HepG2 (cell line): ENCODE measurements around the gene LINGO3. TPM values are rescaled to one million over a fixed set of nuclear protein-coding genes. Genes with fewer than 3 reads are reported as not detected.

Source experiments
- AKAP8 ChIP-seq: sonication (generic); formaldehyde crosslinking; IDR thresholded peaks from 2 replicates; pipeline ENCODE4 v1.5.1; 2020; ENCODE audit warnings: mild to moderate bottlenecking, missing genetic modification reagents
- FOXK2 ChIP-seq: fragments of 450-650 bp; IDR thresholded peaks from 2 replicates; pipeline ENCODE4 v1.6.1; 2016
- KLF15 ChIP-seq: sonication (generic); formaldehyde crosslinking; IDR thresholded peaks from 2 replicates; pipeline ENCODE4 v1.8.1; 2023; ENCODE audit warnings: borderline replicate concordance, mild to moderate bottlenecking, inconsistent platforms, missing genetic modification reagents, mixed read lengths
- MAFF ChIP-seq: IDR thresholded peaks from 2 replicates; pipeline ENCODE4 v1.6.1; 2011; ENCODE audit warnings: low read depth, low read length, improper control_type of control experiment
- MAZ ChIP-seq, 2 experiments: sonication (generic) in 1 of 2; formaldehyde crosslinking in 1 of 2; IDR thresholded peaks; 2 replicates each; pipeline versions ENCODE4 v1.5.0 to v1.6.1; 2012 to 2020; ENCODE audit warnings: low read depth in 2 of 2, mild to moderate bottlenecking in 2 of 2, borderline replicate concordance in 1 of 2, improper control_type of control experiment in 1 of 2, low read length in 1 of 2, missing genetic modification reagents in 1 of 2, moderate library complexity in 1 of 2
- PCBP1 ChIP-seq: fragments of 200-400 bp; formaldehyde crosslinking; IDR thresholded peaks from 2 replicates; pipeline ENCODE4 v1.6.1; 2017; ENCODE audit warnings: mild to moderate bottlenecking, low read depth, low read length, borderline replicate concordance
- RFX1 ChIP-seq: fragments of 450-650 bp; IDR thresholded peaks from 2 replicates; pipeline ENCODE4 v1.6.1; 2017
- SMAD9 ChIP-seq: sonication (generic); formaldehyde crosslinking; IDR thresholded peaks from 2 replicates; pipeline ENCODE4 v1.5.1; 2020; ENCODE audit warnings: mild to moderate bottlenecking, missing genetic modification reagents
- SMARCC2 ChIP-seq: fragments of 450-650 bp; IDR thresholded peaks from 2 replicates; pipeline ENCODE4 v1.6.1; 2017; ENCODE audit warnings: antibody characterized with exemption, mild to moderate bottlenecking
- SOX6 ChIP-seq, 2 experiments: fragments of 450-650 bp in 1 of 2; sonication (generic) in 1 of 2; formaldehyde crosslinking in 1 of 2; IDR thresholded peaks; 2 replicates each; pipeline versions ENCODE4 v1.4.0 to v1.6.1; 2017 to 2020; ENCODE audit warnings: antibody characterized with exemption in 1 of 2, mild to moderate bottlenecking in 1 of 2, missing genetic modification reagents in 1 of 2
- ZBTB7A ChIP-seq: sonication (generic); formaldehyde crosslinking; IDR thresholded peaks from 2 replicates; pipeline ENCODE4 v1.8.0; 2022; ENCODE audit warnings: mild to moderate bottlenecking, missing genetic modification reagents
- ZNF276 ChIP-seq: sonication (generic); formaldehyde crosslinking; IDR thresholded peaks from 2 replicates; pipeline ENCODE4 v1.4.0; 2020; ENCODE audit warnings: mild to moderate bottlenecking, low read depth, missing genetic modification reagents
- ZNF292 ChIP-seq: sonication (generic); formaldehyde crosslinking; IDR thresholded peaks from 2 replicates; pipeline ENCODE4 v1.8.1; 2022; ENCODE audit warnings: mild to moderate bottlenecking, low read depth, missing genetic modification reagents, borderline replicate concordance
- ZNF572 ChIP-seq: sonication (generic); formaldehyde crosslinking; IDR thresholded peaks from 2 replicates; pipeline ENCODE4 v1.5.1; 2020; ENCODE audit warnings: mild to moderate bottlenecking, missing genetic modification reagents
- ZNF589 ChIP-seq: sonication (generic); formaldehyde crosslinking; conservative IDR thresholded peaks from 2 replicates; pipeline ENCODE4 v1.8.0; 2022; ENCODE audit warnings: mild to moderate bottlenecking, moderate library complexity, missing genetic modification reagents
- ZNF672 ChIP-seq: sonication (generic); formaldehyde crosslinking; IDR thresholded peaks from 2 replicates; pipeline ENCODE4 v1.8.1; 2022; ENCODE audit warnings: missing genetic modification reagents
- ZNF768 ChIP-seq: sonication (generic); formaldehyde crosslinking; IDR thresholded peaks from 2 replicates; pipeline ENCODE4 v1.4.0; 2020; ENCODE audit warnings: missing genetic modification reagents
- ZNF773 ChIP-seq: sonication (generic); formaldehyde crosslinking; IDR thresholded peaks from 2 replicates; pipeline ENCODE4 v1.4.0; 2020; ENCODE audit warnings: missing genetic modification reagents, borderline replicate concordance
- polyA plus RNA-seq, 8 experiments: library from polyadenylated mRNA; depleted of rRNA in 3 of 8; stranded (reverse) in 7 of 8; unstranded in 1 of 8; fragments of >200 nt; fragmentation: Illumina TruSeq in 4 of 8; extraction: Trizol in 4 of 8; gene quantifications; 2 replicates each; pipeline versions ENCODE4 v1.2.1 to v1.2.3, GENCODE V29; 2011 to 2016; ENCODE audit warnings: low read depth in 4 of 8, missing spikeins in 1 of 8, mixed read lengths in 1 of 8; ENCODE audit not compliant: insufficient read depth in 1 of 8
- total RNA-seq, 5 experiments: library from RNA; depleted of rRNA; stranded (reverse); fragments of >200 nt; fragmentation: Illumina TruSeq; extraction: Trizol; gene quantifications; 2 replicates each; pipeline ENCODE4 v1.2.3, GENCODE V29; 2016; ENCODE audit warnings: low read depth in 1 of 5
- TF ChIP-seq, protein P1 (sequence below): IDR thresholded peaks from 2 replicates; pipeline ENCODE4 v1.6.1; 2016; ENCODE audit warnings: low read depth, borderline replicate concordance
- TF ChIP-seq, protein P2 (sequence below): sonication (generic); formaldehyde crosslinking; IDR thresholded peaks from 2 replicates; pipeline ENCODE4 v1.8.1; 2023; ENCODE audit warnings: mild to moderate bottlenecking, missing genetic modification reagents
- TF ChIP-seq, protein P3 (sequence below): sonication (generic); formaldehyde crosslinking; IDR thresholded peaks from 2 replicates; pipeline ENCODE4 v1.4.0; 2020; ENCODE audit warnings: mild to moderate bottlenecking, missing genetic modification reagents, borderline replicate concordance

Gene LINGO3
- total and polyA plus RNA-seq, 2 of the 13 experiments (the other 11 are each of a cell fraction or from before 2014, with no cell fraction given): not detected

DNA sequence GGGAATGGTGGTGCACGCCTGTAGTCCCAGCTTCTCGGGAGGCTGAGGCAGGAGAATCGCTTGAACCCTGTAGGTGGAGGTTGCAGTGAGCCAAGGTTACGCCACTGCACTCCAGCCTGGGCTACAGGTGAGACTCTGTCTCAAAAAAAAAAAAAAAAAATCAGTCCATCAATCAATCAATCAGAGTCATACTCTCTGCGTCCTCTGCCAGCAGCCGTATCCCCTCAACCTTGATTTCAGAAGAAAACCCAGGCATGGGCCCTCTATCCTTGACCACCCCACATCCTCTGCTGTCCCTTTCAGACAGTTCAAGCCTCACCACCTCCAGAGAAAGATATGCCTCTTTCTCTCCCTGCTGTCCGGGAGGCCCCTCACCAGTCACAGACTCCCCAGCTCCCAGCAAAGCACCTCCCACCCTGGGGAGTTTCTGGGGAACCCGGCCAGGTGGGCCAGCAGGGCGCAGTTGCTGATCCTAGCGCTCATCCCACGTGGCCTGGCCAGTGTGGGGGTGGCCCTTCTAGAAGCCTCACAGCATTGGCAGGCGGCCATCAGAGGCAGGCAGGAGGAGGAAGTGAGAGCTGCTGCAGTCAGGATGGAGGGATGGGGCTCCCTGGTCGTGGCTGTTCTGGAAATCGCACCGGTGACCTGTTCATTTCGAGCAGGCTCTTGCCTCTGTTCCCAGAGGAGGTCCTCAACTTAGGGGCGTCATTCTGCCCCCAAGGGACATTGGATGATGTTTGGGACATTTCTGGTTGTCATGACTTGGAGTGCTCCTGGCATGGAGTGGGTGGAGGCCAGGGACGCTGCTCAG is 41.6 kb downstream of the LINGO3 start (continued):
- TF ChIP-seq SOX6 (IDR thresholded peaks at IDR 0.05) (no peak), SOX6 (CRISPR knock-in tag; IDR thresholded peaks at IDR 0.05) (peak; percentile 14; the same call in 1 of the 2 replicates), ZNF572 (no peak), ZNF672 (CRISPR knock-in tag) (no peak), FOXK2 (no peak), PCBP1 (no peak), ZNF292 (peak; percentile 50; the same call in 1 of the 2 replicates), ZNF768 (CRISPR knock-in tag) (peak; percentile 59; the same call in 1 of the 2 replicates), ZNF773 (CRISPR knock-in tag) (no peak), AKAP8 (CRISPR knock-in tag) (no peak), ZNF589 (no peak), SMARCC2 (no peak), MAZ (IDR thresholded peaks at IDR 0.05; ENCODE audit: borderline replicate concordance, low read depth, low read length) (no peak), MAZ (CRISPR knock-in tag; IDR thresholded peaks at IDR 0.05; ENCODE audit: low read depth) (no peak), RFX1 (no peak), ZNF276 (no peak), ZBTB7A (CRISPR knock-in tag) (no peak), KLF15 (CRISPR knock-in tag) (no peak), MAFF (no peak), SMAD9 (CRISPR knock-in tag) (no peak)
- TF ChIP-seq, protein P1, sequence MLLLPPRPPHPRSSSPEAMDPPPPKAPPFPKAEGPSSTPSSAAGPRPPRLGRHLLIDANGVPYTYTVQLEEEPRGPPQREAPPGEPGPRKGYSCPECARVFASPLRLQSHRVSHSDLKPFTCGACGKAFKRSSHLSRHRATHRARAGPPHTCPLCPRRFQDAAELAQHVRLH: peak; percentile 40; the same call in 1 of the 2 replicates
- TF ChIP-seq, protein P2, sequence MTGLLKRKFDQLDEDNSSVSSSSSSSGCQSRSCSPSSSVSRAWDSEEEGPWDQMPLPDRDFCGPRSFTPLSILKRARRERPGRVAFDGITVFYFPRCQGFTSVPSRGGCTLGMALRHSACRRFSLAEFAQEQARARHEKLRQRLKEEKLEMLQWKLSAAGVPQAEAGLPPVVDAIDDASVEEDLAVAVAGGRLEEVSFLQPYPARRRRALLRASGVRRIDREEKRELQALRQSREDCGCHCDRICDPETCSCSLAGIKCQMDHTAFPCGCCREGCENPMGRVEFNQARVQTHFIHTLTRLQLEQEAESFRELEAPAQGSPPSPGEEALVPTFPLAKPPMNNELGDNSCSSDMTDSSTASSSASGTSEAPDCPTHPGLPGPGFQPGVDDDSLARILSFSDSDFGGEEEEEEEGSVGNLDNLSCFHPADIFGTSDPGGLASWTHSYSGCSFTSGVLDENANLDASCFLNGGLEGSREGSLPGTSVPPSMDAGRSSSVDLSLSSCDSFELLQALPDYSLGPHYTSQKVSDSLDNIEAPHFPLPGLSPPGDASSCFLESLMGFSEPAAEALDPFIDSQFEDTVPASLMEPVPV (CRISPR knock-in tag): peak; percentile 75; the same call in 1 of the 2 replicates
- TF ChIP-seq, protein P3, sequence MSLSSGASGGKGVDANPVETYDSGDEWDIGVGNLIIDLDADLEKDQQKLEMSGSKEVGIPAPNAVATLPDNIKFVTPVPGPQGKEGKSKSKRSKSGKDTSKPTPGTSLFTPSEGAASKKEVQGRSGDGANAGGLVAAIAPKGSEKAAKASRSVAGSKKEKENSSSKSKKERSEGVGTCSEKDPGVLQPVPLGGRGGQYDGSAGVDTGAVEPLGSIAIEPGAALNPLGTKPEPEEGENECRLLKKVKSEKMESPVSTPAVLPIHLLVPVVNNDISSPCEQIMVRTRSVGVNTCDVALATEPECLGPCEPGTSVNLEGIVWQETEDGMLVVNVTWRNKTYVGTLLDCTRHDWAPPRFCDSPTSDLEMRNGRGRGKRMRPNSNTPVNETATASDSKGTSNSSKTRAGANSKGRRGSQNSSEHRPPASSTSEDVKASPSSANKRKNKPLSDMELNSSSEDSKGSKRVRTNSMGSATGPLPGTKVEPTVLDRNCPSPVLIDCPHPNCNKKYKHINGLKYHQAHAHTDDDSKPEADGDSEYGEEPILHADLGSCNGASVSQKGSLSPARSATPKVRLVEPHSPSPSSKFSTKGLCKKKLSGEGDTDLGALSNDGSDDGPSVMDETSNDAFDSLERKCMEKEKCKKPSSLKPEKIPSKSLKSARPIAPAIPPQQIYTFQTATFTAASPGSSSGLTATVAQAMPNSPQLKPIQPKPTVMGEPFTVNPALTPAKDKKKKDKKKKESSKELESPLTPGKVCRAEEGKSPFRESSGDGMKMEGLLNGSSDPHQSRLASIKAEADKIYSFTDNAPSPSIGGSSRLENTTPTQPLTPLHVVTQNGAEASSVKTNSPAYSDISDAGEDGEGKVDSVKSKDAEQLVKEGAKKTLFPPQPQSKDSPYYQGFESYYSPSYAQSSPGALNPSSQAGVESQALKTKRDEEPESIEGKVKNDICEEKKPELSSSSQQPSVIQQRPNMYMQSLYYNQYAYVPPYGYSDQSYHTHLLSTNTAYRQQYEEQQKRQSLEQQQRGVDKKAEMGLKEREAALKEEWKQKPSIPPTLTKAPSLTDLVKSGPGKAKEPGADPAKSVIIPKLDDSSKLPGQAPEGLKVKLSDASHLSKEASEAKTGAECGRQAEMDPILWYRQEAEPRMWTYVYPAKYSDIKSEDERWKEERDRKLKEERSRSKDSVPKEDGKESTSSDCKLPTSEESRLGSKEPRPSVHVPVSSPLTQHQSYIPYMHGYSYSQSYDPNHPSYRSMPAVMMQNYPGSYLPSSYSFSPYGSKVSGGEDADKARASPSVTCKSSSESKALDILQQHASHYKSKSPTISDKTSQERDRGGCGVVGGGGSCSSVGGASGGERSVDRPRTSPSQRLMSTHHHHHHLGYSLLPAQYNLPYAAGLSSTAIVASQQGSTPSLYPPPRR (CRISPR knock-in tag): no peak
